ENCODE measurements around the gene COL6A3.

DNA sequence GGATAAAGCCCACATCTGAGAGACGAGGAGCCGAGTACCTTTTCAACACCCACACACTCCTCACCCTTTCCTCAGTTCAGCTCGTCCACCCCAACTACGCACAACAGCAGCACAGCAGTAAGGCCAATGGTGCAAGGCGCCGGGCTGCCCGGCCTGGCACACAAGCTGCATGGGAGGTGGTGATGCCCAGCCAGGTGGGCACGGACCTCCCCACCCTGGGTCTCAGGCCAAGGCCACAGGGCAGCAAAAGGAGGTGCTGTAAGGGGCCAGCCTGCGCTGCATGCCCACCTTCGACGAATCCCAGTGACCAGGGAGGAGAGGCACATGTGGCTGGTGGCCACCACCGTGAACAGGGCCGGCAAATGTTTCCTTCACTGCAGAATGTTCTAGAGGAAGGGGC lies 36.6 kb upstream of the COL6A3 start:
- TF ChIP-seq, protein P1, sequence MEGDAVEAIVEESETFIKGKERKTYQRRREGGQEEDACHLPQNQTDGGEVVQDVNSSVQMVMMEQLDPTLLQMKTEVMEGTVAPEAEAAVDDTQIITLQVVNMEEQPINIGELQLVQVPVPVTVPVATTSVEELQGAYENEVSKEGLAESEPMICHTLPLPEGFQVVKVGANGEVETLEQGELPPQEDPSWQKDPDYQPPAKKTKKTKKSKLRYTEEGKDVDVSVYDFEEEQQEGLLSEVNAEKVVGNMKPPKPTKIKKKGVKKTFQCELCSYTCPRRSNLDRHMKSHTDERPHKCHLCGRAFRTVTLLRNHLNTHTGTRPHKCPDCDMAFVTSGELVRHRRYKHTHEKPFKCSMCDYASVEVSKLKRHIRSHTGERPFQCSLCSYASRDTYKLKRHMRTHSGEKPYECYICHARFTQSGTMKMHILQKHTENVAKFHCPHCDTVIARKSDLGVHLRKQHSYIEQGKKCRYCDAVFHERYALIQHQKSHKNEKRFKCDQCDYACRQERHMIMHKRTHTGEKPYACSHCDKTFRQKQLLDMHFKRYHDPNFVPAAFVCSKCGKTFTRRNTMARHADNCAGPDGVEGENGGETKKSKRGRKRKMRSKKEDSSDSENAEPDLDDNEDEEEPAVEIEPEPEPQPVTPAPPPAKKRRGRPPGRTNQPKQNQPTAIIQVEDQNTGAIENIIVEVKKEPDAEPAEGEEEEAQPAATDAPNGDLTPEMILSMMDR (IDR thresholded peaks at IDR 0.05): no peak
- TF ChIP-seq, protein P2, sequence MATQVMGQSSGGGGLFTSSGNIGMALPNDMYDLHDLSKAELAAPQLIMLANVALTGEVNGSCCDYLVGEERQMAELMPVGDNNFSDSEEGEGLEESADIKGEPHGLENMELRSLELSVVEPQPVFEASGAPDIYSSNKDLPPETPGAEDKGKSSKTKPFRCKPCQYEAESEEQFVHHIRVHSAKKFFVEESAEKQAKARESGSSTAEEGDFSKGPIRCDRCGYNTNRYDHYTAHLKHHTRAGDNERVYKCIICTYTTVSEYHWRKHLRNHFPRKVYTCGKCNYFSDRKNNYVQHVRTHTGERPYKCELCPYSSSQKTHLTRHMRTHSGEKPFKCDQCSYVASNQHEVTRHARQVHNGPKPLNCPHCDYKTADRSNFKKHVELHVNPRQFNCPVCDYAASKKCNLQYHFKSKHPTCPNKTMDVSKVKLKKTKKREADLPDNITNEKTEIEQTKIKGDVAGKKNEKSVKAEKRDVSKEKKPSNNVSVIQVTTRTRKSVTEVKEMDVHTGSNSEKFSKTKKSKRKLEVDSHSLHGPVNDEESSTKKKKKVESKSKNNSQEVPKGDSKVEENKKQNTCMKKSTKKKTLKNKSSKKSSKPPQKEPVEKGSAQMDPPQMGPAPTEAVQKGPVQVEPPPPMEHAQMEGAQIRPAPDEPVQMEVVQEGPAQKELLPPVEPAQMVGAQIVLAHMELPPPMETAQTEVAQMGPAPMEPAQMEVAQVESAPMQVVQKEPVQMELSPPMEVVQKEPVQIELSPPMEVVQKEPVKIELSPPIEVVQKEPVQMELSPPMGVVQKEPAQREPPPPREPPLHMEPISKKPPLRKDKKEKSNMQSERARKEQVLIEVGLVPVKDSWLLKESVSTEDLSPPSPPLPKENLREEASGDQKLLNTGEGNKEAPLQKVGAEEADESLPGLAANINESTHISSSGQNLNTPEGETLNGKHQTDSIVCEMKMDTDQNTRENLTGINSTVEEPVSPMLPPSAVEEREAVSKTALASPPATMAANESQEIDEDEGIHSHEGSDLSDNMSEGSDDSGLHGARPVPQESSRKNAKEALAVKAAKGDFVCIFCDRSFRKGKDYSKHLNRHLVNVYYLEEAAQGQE (IDR thresholded peaks at IDR 0.05; ENCODE audit: low read depth, low read length): no peak
- no peak for TF ChIP-seq TAF1 (IDR thresholded peaks at IDR 0.05; ENCODE audit: borderline replicate concordance, low read depth, low read length)
- no peak for TF ChIP-seq FOXM1 (IDR thresholded peaks at IDR 0.05; ENCODE audit: low read depth)
- TF ChIP-seq RAD21 (IDR thresholded peaks at IDR 0.05; ENCODE audit: low read length): no peak
- no peak for TF ChIP-seq EZH2phosphoT487 (IDR thresholded peaks at IDR 0.05; ENCODE audit: borderline replicate concordance, low read depth)
- TF ChIP-seq CHD2 (IDR thresholded peaks at IDR 0.05; ENCODE audit: low read length, partially characterized antibody): no peak
- TF ChIP-seq SIN3A (IDR thresholded peaks at IDR 0.05; ENCODE audit: borderline replicate concordance, low read depth, low read length): no peak
- TF ChIP-seq, protein P3, sequence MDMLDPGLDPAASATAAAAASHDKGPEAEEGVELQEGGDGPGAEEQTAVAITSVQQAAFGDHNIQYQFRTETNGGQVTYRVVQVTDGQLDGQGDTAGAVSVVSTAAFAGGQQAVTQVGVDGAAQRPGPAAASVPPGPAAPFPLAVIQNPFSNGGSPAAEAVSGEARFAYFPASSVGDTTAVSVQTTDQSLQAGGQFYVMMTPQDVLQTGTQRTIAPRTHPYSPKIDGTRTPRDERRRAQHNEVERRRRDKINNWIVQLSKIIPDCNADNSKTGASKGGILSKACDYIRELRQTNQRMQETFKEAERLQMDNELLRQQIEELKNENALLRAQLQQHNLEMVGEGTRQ (IDR thresholded peaks at IDR 0.05; ENCODE audit: borderline replicate concordance, low read depth, low read length): no peak
- no peak for TF ChIP-seq EP300 (IDR thresholded peaks at IDR 0.05; ENCODE audit: borderline replicate concordance in 1 of 2, low read depth in 1 of 2, low read length in 1 of 2)
- no peak for TF ChIP-seq RFX5 (IDR thresholded peaks at IDR 0.05; ENCODE audit: low read length)
- no peak for TF ChIP-seq JUND (IDR thresholded peaks at IDR 0.05)
- no peak for TF ChIP-seq GABPA (IDR thresholded peaks at IDR 0.05; ENCODE audit: low read depth)

Measured in SK-N-SH (cell line).